Type B pancreatic cell (in vitro differentiated cells): ENCODE measurements around the gene CRTC1. TPM values are rescaled to one million over a fixed set of nuclear protein-coding genes. Genes with fewer than 3 reads are reported as not detected.

Experiments used
- DNase-seq: peaks from one replicate; pipeline ENCODE4 v3.0.0; 2021; ENCODE audit warnings: mixed read lengths; ENCODE audit not compliant: unreplicated experiment; ENCODE audit errors: extremely low spot score
- H3K27ac Mint-ChIP-seq: 2 replicates; pipeline ENCODE4 v1.8.0; 2021; ENCODE audit warnings: mild to moderate bottlenecking, mixed read lengths
- H3K27me3 Mint-ChIP-seq: 2 replicates; pipeline ENCODE4 v1.8.0; 2021; ENCODE audit warnings: mixed read lengths
- H3K36me3 Mint-ChIP-seq: 2 replicates; pipeline ENCODE4 v1.8.0; 2021; ENCODE audit warnings: mixed read lengths
- H3K4me1 Mint-ChIP-seq: one replicate; pipeline ENCODE4 v1.8.0; 2021; ENCODE audit warnings: mixed read lengths; ENCODE audit not compliant: unreplicated experiment
- H3K4me3 Mint-ChIP-seq: 2 replicates; pipeline ENCODE4 v1.8.0; 2021; ENCODE audit warnings: mild to moderate bottlenecking, mixed read lengths
- H3K9me3 Mint-ChIP-seq: 2 replicates; pipeline ENCODE4 v1.8.0; 2021; ENCODE audit warnings: mixed read lengths
- total RNA-seq: library from RNA; stranded (reverse); gene quantifications from 2 replicates; pipeline ENCODE4 v1.2.1, GENCODE V29; 2021; ENCODE audit warnings: low replicate concordance
- TF ChIP-seq, protein P1 (sequence below): fragments of 200-600 bp; sonication (generic); conservative IDR thresholded peaks from 2 replicates; pipeline ENCODE4 v1.5.0; 2021; ENCODE audit warnings: antibody characterized with exemption, mild to moderate bottlenecking

CRTC1 gene
- total RNA-seq, 1 donor from 2014 or later = 20.2 TPM

DNA sequence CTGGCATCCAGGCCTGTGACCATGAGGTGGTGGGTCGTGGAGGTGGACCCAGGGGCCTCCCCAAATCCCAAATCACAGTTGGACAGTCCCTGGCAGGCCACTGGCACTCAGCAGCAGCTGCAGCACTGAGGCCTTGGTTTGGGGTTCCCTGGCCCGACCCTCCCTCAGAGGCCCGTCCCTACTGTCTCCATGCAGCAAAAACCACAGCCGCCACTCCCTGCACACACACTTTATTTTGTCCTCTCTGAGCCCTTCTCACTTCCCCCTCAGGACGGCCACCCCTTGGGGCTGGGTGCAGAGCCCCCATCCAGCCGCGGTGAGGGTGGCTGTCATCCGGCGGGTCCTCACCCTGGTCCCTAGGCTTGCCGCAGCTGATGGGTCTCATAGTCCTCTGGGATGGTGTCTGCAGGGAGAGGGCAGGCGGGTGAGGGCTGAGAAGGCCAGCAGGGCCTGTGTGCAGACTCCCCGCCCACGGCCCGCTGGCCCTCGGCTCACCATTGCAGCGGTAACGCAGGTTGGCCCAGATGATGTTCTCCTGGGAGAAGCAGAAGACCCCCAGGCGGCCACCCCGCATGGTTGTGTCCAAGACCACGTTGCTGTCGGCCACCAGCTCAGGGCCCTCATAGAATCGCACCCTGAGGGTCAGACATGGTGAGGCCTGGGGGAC, 99.2 kb downstream of the CRTC1 start:
- H3K27ac Mint-ChIP-seq = no peak overlapping the region
- DNase-seq = no peak
- H3K27me3 Mint-ChIP-seq = peaks cover 47% of the 10 kb centered on the region
- TF ChIP-seq, protein P1, sequence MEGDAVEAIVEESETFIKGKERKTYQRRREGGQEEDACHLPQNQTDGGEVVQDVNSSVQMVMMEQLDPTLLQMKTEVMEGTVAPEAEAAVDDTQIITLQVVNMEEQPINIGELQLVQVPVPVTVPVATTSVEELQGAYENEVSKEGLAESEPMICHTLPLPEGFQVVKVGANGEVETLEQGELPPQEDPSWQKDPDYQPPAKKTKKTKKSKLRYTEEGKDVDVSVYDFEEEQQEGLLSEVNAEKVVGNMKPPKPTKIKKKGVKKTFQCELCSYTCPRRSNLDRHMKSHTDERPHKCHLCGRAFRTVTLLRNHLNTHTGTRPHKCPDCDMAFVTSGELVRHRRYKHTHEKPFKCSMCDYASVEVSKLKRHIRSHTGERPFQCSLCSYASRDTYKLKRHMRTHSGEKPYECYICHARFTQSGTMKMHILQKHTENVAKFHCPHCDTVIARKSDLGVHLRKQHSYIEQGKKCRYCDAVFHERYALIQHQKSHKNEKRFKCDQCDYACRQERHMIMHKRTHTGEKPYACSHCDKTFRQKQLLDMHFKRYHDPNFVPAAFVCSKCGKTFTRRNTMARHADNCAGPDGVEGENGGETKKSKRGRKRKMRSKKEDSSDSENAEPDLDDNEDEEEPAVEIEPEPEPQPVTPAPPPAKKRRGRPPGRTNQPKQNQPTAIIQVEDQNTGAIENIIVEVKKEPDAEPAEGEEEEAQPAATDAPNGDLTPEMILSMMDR = no peak
- H3K36me3 Mint-ChIP-seq = no peaks in the 10 kb centered on the region
- H3K4me1 Mint-ChIP-seq = no peaks in the 10 kb centered on the region
- no peak overlapping the region for H3K4me3 Mint-ChIP-seq
- H3K9me3 Mint-ChIP-seq = no peaks in the 10 kb centered on the region

DNA sequence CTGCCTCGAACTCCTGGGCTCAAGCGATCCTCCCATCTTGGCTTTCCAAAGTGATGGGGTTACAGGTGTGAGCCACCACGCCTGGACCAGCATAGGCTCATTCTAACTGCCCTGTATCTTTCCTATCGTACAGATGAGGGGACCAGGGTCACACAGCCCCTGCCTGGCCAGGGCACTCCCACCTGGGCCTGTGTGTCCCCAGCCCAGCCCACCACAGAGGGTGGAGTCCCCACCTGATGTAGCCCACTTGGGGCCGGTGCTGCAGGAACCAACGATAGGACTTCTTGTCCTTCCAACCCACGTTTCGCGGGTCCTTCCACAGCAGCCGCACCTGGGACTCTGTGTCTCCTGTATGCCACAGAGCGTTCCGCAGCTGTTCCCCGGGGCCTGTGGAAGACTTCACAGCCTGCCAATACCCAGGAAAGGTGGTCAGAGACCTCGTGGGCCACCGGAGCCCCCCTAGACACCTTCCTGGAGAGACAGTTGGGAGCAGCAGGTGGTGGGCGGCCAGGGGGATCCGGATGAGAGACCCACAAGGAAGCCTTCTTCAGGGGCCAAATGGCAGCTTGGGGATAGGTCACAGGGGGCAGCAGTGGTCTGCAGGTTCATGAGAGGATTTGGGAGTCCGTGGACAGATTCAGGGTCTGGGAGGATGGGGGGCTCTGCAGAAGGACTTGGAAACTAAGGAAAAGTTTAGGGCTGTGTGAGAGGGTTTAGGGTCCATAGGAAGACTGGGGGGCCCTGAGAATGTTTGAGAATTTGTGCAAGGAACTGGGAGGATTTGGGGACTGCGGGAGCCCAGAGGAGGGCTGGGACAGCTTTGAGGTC, 100.7 kb downstream of the CRTC1 start:
- TF ChIP-seq, protein P1 = no peak
- Mint-ChIP-seq H3K9me3 (no peaks in the 10 kb centered on the region), H3K27ac (no peak overlapping the region), H3K27me3 (peaks cover 50% of the 10 kb centered on the region), H3K4me1 (no peaks in the 10 kb centered on the region), H3K4me3 (no peak overlapping the region), H3K36me3 (no peaks in the 10 kb centered on the region)
- no peak for DNase-seq

DNA sequence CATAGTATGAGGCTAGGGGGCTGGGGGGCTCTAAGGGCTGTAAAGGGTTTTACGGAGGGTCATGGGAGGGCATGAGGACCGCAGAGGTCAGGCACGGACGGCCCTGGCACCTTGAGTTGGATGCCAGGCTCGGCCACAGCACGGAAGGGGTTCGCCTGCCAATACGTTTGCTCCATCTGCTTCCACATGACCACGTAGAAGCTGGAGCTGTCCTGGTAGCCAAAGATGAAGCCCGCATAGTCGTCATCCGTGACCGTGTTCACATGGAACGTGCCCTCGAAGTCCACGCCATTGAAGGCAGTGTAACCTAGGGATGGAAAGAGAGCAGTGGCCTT, 101.3 kb downstream of the CRTC1 start:
- Mint-ChIP-seq H3K9me3 (no peaks in the 10 kb centered on the region), H3K4me1 (no peaks in the 10 kb centered on the region), H3K4me3 (no peak overlapping the region), H3K36me3 (no peaks in the 10 kb centered on the region), H3K27me3 (peaks cover 54% of the 10 kb centered on the region), H3K27ac (no peak overlapping the region)
- no peak for DNase-seq
- TF ChIP-seq, protein P1 = no peak

DNA sequence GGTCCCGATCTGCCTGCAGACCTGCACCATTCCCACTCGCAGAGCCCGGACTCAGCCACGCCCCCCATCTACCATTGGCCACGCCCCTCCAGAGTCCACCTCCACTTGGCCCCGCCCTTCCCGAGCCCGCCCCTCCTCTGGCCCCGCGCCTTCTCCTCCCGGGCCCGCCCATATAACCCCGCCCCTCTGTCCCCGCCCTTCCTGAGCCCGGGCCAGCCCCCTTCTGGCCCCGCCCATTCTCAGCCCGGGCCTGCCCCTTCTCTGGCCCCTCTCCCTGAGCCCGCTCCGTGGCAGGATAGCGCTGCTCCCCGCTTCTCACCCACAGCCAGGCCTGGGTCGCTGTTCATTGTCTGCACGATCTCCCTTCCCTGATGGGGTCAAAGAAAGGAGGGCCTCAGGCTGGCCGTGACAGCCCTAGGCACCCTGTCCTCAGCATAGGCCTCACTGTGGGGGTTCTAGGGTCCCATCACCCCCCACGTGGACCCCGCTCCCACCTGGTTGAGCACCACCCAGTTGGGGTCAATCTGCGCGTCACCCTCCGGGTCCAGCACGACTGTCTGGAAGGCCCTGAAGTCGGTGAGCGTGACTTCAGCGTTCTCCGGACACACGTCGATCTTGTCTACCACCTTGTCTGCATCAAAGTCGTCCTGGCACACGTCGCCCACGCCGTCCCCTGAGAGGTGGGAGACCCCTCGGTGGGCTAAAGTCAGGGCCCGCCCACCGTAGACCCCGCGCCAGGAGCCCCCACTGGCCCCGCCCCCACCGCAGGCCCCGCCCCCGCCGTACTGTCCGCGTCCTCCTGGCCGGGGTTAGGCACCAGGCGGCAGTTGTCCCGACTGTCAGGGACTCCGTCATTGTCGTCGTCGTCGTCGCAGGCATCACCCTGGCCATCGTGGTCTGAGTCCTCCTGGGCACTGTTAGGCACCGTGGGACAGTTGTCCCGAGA, 102.0 kb downstream of the CRTC1 start:
- Mint-ChIP-seq H3K27me3 (peaks cover 60% of the 10 kb centered on the region), H3K36me3 (no peaks in the 10 kb centered on the region), H3K9me3 (no peaks in the 10 kb centered on the region), H3K4me3 (peak overlapping the region; percentile 31), H3K4me1 (peaks cover 4% of the 10 kb centered on the region), H3K27ac (no peak overlapping the region)
- TF ChIP-seq, protein P1 = no peak
- peak; percentile 84 for DNase-seq

DNA sequence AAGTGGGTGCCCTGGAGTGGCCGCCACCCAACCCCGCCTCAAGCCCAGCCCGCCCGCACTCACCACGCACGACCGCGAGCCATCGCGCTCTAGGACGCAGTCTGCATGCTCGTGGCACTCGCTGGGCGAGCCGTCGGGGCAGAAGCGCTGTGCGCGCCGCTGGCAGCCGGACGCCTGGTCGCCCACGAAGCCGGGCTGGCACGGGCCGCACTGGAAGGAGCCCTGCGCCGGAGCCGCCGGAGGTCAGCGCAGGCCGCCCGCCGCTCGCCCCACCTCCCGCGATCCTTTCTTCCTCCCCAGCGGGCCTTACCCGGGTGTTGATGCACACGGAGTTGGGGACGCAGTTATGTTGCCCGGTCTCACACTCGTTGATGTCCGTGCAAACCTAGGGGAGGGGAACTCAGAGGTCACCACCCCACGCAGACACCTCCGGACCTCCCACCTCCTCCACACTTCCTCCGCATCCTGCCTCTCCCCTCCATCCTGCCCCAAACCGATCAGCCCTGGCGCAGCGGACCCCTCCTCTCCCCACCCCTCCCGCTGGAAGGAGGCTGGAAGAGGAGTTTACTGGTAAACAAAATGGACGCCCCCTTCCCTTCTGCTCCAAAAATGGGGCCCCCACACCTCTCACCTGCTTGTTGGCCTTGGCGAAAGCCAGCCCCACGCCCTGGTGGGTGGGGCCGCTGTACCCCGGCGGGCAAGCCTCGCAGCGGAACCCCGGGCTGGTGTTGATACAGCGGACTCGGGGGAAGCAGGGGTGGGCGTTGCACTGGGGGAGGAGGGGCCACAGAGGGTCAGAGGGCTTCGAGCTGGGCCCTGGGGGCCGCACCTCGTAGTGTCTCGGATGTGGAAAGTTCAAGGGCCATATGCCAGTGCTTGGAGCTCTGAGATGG, 105.3 kb downstream of the CRTC1 start:
- Mint-ChIP-seq H3K4me1 (peaks cover 4% of the 10 kb centered on the region), H3K9me3 (no peaks in the 10 kb centered on the region), H3K27ac (no peak overlapping the region), H3K36me3 (no peaks in the 10 kb centered on the region), H3K27me3 (peaks cover 92% of the 10 kb centered on the region), H3K4me3 (peak overlapping the region; percentile 80)
- TF ChIP-seq, protein P1 = no peak
- no peak for DNase-seq
